Mesenchymal stem cell (in vitro differentiated cells and primary cell): ENCODE results near the gene SLC25A26.
A peak's percentile ranks its signal among the peaks of the same experiment; 100 is the strongest.

Source experiments
- DNase-seq: peaks from one replicate; pipeline ENCODE4 v3.0.0-alpha.2; 2013
- H2AFZ ChIP-seq: one replicate; pipeline ENCODE4 v1.6.1; 2013; ENCODE audit warnings: low read depth, mild to moderate bottlenecking, control low read depth, inconsistent platforms, low read length, moderate library complexity
- H2AK5ac ChIP-seq: 2 replicates; pipeline ENCODE4 v1.6.1; 2013; ENCODE audit warnings: low read length, moderate library complexity, mild to moderate bottlenecking, inconsistent platforms; ENCODE audit not compliant: severe bottlenecking
- H2BK120ac ChIP-seq: one replicate; pipeline ENCODE4 v1.6.1; 2013; ENCODE audit warnings: low read depth, mild to moderate bottlenecking, inconsistent platforms, low read length, moderate library complexity
- H2BK12ac ChIP-seq, 2 experiments: one replicate each; pipeline ENCODE4 v1.6.1; 2013; ENCODE audit warnings: inconsistent platforms in 2 of 2, low read length in 2 of 2, mild to moderate bottlenecking in 2 of 2, moderate library complexity in 2 of 2, control low read depth in 1 of 2
- H2BK15ac ChIP-seq: one replicate; pipeline ENCODE4 v1.6.1; 2013; ENCODE audit warnings: mild to moderate bottlenecking, low read depth, inconsistent platforms; ENCODE audit not compliant: poor library complexity, severe bottlenecking
- H2BK5ac ChIP-seq: 2 replicates; pipeline ENCODE4 v1.6.1; 2013; ENCODE audit warnings: low read depth, mild to moderate bottlenecking, low read length, control low read depth, inconsistent platforms; ENCODE audit not compliant: poor library complexity, severe bottlenecking
- H3K14ac ChIP-seq, 2 experiments: one replicate each; pipeline ENCODE4 v1.6.1; 2013; ENCODE audit warnings: inconsistent platforms in 2 of 2, low read length in 2 of 2, control low read depth in 1 of 2, mild to moderate bottlenecking in 1 of 2, moderate library complexity in 1 of 2
- H3K18ac ChIP-seq, 2 experiments: one replicate each; pipeline ENCODE4 v1.6.1; 2013; ENCODE audit warnings: inconsistent platforms in 2 of 2, low read length in 2 of 2, control low read depth in 1 of 2, low read depth in 1 of 2, mild to moderate bottlenecking in 1 of 2
- H3K23ac ChIP-seq, 2 experiments: one replicate each; pipeline ENCODE4 v1.6.1; 2013; ENCODE audit warnings: inconsistent platforms in 2 of 2, low read length in 2 of 2, mild to moderate bottlenecking in 2 of 2, moderate library complexity in 2 of 2, control low read depth in 1 of 2
- H3K27ac ChIP-seq: 2 replicates; pipeline ENCODE4 v1.5.1; 2013; ENCODE audit warnings: mild to moderate bottlenecking, moderate library complexity, low read length, control low read depth, inconsistent platforms; ENCODE audit not compliant: poor library complexity, severe bottlenecking
- H3K27me3 ChIP-seq, 2 experiments: 2 replicates each; pipeline versions ENCODE4 v1.6.1 to v1.7.0; 2013; ENCODE audit warnings: low read length in 2 of 2, mild to moderate bottlenecking in 2 of 2, moderate library complexity in 2 of 2, control low read depth in 1 of 2, inconsistent platforms in 1 of 2; ENCODE audit not compliant: control insufficient read depth in 1 of 2, insufficient read depth in 1 of 2
- H3K36me3 ChIP-seq, 2 experiments: 2 replicates each; pipeline versions ENCODE4 v1.6.1 to v1.7.0; 2013; ENCODE audit warnings: low read length in 2 of 2, control low read depth in 1 of 2, inconsistent platforms in 1 of 2, low read depth in 1 of 2, mild to moderate bottlenecking in 1 of 2; ENCODE audit not compliant: insufficient read depth in 2 of 2, control insufficient read depth in 1 of 2
- H3K4ac ChIP-seq, 2 experiments: one replicate each; pipeline ENCODE4 v1.6.1; 2013; ENCODE audit warnings: inconsistent platforms in 2 of 2, low read length in 2 of 2, mild to moderate bottlenecking in 2 of 2, moderate library complexity in 2 of 2, control low read depth in 1 of 2, low read depth in 1 of 2
- H3K4me1 ChIP-seq: 2 replicates; pipeline ENCODE4 v1.6.1; 2013; ENCODE audit warnings: low read depth, low read length, control low read depth; ENCODE audit not compliant: control insufficient read depth, insufficient read depth
- H3K4me2 ChIP-seq: 2 replicates; pipeline ENCODE4 v1.6.1; 2013; ENCODE audit warnings: low read length, mild to moderate bottlenecking, inconsistent platforms; ENCODE audit not compliant: poor library complexity, severe bottlenecking
- H3K4me3 ChIP-seq, 2 experiments: 2 replicates each; pipeline versions ENCODE4 v1.5.1 to v1.7.0; 2013; ENCODE audit warnings: low read length in 2 of 2, mild to moderate bottlenecking in 2 of 2, control low read depth in 1 of 2, low read depth in 1 of 2; ENCODE audit not compliant: insufficient read depth in 1 of 2
- H3K79me1 ChIP-seq: replicated peaks from 2 replicates; pipeline ENCODE4 v1.6.1; 2013; ENCODE audit warnings: mild to moderate bottlenecking, control low read depth, low read length, inconsistent platforms; ENCODE audit not compliant: poor library complexity, severe bottlenecking
- H3K9ac ChIP-seq: 2 replicates; pipeline ENCODE4 v1.7.0; 2013; ENCODE audit warnings: mild to moderate bottlenecking, low read length, moderate library complexity
- H3K9me3 ChIP-seq: 2 replicates; pipeline ENCODE4 v1.7.0; 2013; ENCODE audit warnings: mild to moderate bottlenecking, low read length; ENCODE audit not compliant: control insufficient read depth
- H4K8ac ChIP-seq: one replicate; pipeline ENCODE4 v1.6.1; 2013; ENCODE audit warnings: inconsistent platforms, mild to moderate bottlenecking, low read length, moderate library complexity
- H4K91ac ChIP-seq: one replicate; pipeline ENCODE4 v1.6.1; 2013; ENCODE audit warnings: mild to moderate bottlenecking, low read length, inconsistent platforms
- WGBS: methylation state at CpG from one replicate; pipeline ENCODE4 v1.1.7; 2013; ENCODE audit warnings: mixed read lengths; 5-methylcytosine and 5-hydroxymethylcytosine counted together

Gene SLC25A26

GRCh38 chr3:66396161-66396760 lies 175.5 kb downstream of the SLC25A26 start:
- Histone ChIP-seq H4K91ac (peak overlapping the region; percentile 46), H3K27me3 (no peaks in the 10 kb centered on the region), H3K4me3 (peak overlapping the region in 1 of 2 experiments; percentile 7), H3K9me3 (no peaks in the 10 kb centered on the region), H3K27ac (peak overlapping the region; percentile 22), H2AFZ (no peak overlapping the region), H3K36me3 (peaks cover 48 to 57% of the 10 kb centered on the region in 2 experiments), H3K4ac (no peak overlapping the region), H3K79me1 (peaks cover 40% of the 10 kb centered on the region), H2BK120ac (no peak overlapping the region), H2BK5ac (no peak overlapping the region), H2AK5ac (peak overlapping the region; percentile 56), H4K8ac (peak overlapping the region; percentile 19), H3K9ac (no peak overlapping the region), H2BK12ac (no peak overlapping the region), H2BK15ac (no peak overlapping the region), H3K23ac (no peak overlapping the region), H3K4me2 (no peak overlapping the region), H3K4me1 (peaks cover 50% of the 10 kb centered on the region), H3K14ac (no peak overlapping the region), H3K18ac (no peak overlapping the region)
- DNase-seq: no peak
- WGBS: 90% methylated on average over 13 of the region's 13 CpGs

GRCh38 chr3:66396888-66397287 lies 176.1 kb downstream of the SLC25A26 start:
- H2BK120ac ChIP-seq: no peak overlapping the region
- H3K4ac ChIP-seq: no peak overlapping the region
- H2AFZ ChIP-seq: no peak overlapping the region
- no peak overlapping the region for H3K4me2 ChIP-seq
- no peak overlapping the region for H3K14ac ChIP-seq
- H2AK5ac ChIP-seq: no peak overlapping the region
- no peak overlapping the region for H3K4me3 ChIP-seq
- 95% methylated on average over 9 of the region's 9 CpGs for WGBS
- no peak overlapping the region for H3K23ac ChIP-seq
- H3K18ac ChIP-seq: no peak overlapping the region
- H3K79me1 ChIP-seq: peaks cover 43% of the 10 kb centered on the region
- H3K27me3 ChIP-seq: no peaks in the 10 kb centered on the region
- no peak overlapping the region for H4K8ac ChIP-seq
- peaks cover 46 to 62% of the 10 kb centered on the region in 2 experiments for H3K36me3 ChIP-seq
- H3K9me3 ChIP-seq: no peaks in the 10 kb centered on the region
- H3K27ac ChIP-seq: no peak overlapping the region
- H2BK15ac ChIP-seq: no peak overlapping the region
- peaks cover 55% of the 10 kb centered on the region for H3K4me1 ChIP-seq
- DNase-seq: no peak
- H2BK5ac ChIP-seq: no peak overlapping the region
- no peak overlapping the region for H3K9ac ChIP-seq
- no peak overlapping the region for H4K91ac ChIP-seq
- no peak overlapping the region for H2BK12ac ChIP-seq

- H4K91ac ChIP-seq: no peak overlapping the region
- H3K36me3 ChIP-seq: peaks cover 37 to 60% of the 10 kb centered on the region in 2 experiments
- no peak overlapping the region for H2AFZ ChIP-seq
- no peak overlapping the region for H4K8ac ChIP-seq
- 88% methylated on average over 2 of the region's 2 CpGs for WGBS
- no peak overlapping the region for H3K4ac ChIP-seq
- no peak overlapping the region for H2AK5ac ChIP-seq
- H2BK12ac ChIP-seq: no peak overlapping the region
- H3K4me1 ChIP-seq: peaks cover 61% of the 10 kb centered on the region
- H2BK15ac ChIP-seq: no peak overlapping the region
- H2BK120ac ChIP-seq: no peak overlapping the region
- no peak overlapping the region for H3K4me3 ChIP-seq
- no peak overlapping the region for H3K27ac ChIP-seq
- no peaks in the 10 kb centered on the region for H3K27me3 ChIP-seq
- no peak for DNase-seq
- H2BK5ac ChIP-seq: no peak overlapping the region
- no peak overlapping the region for H3K9ac ChIP-seq
- no peaks in the 10 kb centered on the region for H3K9me3 ChIP-seq
- no peak overlapping the region for H3K23ac ChIP-seq
- no peak overlapping the region for H3K4me2 ChIP-seq
- peaks cover 43% of the 10 kb centered on the region for H3K79me1 ChIP-seq
- H3K14ac ChIP-seq: no peak overlapping the region
- no peak overlapping the region for H3K18ac ChIP-seq
These were observed 176.9 kb downstream of the SLC25A26 start for GRCh38 chr3:66397745-66398144.

GRCh38 chr3:66398228-66399025 lies 177.6 kb downstream of the SLC25A26 start:
- over 99% methylated on average over 8 of the region's 9 CpGs for WGBS
- DNase-seq: no peak
- peaks cover 33 to 59% of the 10 kb centered on the region in 2 experiments for H3K36me3 ChIP-seq

More at GRCh38 chr3:66398228-66399025, 177.6 kb downstream of the SLC25A26 start:
- Histone ChIP-seq H2BK120ac (no peak overlapping the region), H4K8ac (no peak overlapping the region), H3K18ac (no peak overlapping the region), H2BK15ac (no peak overlapping the region), H2BK5ac (no peak overlapping the region), H3K4me2 (no peak overlapping the region), H2BK12ac (no peak overlapping the region), H3K79me1 (peaks cover 47% of the 10 kb centered on the region), H2AK5ac (no peak overlapping the region), H2AFZ (no peak overlapping the region), H3K23ac (no peak overlapping the region), H3K4me1 (peaks cover 57% of the 10 kb centered on the region), H3K9ac (no peak overlapping the region), H3K4ac (no peak overlapping the region), H3K4me3 (no peak overlapping the region), H4K91ac (no peak overlapping the region), H3K14ac (peak overlapping the region in 1 of 2 experiments; percentile 76), H3K27me3 (no peaks in the 10 kb centered on the region), H3K27ac (no peak overlapping the region), H3K9me3 (no peaks in the 10 kb centered on the region)
